ENCODE data around the gene KHDC4.

Gene KHDC4

GRCh38 chr1:155910621-155911121, 23.5 kb downstream of the KHDC4 start:
- H3K27me3 ChIP-seq (ENCODE audit: insufficient read depth, low read depth, severe bottlenecking), result no peaks in the 10 kb centered on the region
- no peaks in the 10 kb centered on the region for H3K9me3 ChIP-seq (ENCODE audit: severe bottlenecking)
- peak overlapping the region; percentile 83 for H3K4me3 ChIP-seq (ENCODE audit: low read depth, low read length)
- H3K27ac ChIP-seq, result peak overlapping the region; percentile 75
- TF ChIP-seq, protein P1, sequence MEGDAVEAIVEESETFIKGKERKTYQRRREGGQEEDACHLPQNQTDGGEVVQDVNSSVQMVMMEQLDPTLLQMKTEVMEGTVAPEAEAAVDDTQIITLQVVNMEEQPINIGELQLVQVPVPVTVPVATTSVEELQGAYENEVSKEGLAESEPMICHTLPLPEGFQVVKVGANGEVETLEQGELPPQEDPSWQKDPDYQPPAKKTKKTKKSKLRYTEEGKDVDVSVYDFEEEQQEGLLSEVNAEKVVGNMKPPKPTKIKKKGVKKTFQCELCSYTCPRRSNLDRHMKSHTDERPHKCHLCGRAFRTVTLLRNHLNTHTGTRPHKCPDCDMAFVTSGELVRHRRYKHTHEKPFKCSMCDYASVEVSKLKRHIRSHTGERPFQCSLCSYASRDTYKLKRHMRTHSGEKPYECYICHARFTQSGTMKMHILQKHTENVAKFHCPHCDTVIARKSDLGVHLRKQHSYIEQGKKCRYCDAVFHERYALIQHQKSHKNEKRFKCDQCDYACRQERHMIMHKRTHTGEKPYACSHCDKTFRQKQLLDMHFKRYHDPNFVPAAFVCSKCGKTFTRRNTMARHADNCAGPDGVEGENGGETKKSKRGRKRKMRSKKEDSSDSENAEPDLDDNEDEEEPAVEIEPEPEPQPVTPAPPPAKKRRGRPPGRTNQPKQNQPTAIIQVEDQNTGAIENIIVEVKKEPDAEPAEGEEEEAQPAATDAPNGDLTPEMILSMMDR (IDR thresholded peaks at IDR 0.05; ENCODE audit: low read depth, low read length), result peak; percentile 45; the same call in 1 of the 2 replicates
- peaks cover 91% of the 10 kb centered on the region for H3K36me3 ChIP-seq
- DNase-seq, result peak; percentile 72

- peaks cover 91% of the 10 kb centered on the region for H3K36me3 ChIP-seq
- no peaks in the 10 kb centered on the region for H3K9me3 ChIP-seq (ENCODE audit: severe bottlenecking)
- no peak overlapping the region for H3K4me3 ChIP-seq (ENCODE audit: low read depth, low read length)
- H3K27me3 ChIP-seq (ENCODE audit: insufficient read depth, low read depth, severe bottlenecking), result no peaks in the 10 kb centered on the region
- DNase-seq, result no peak
- TF ChIP-seq, protein P1 (IDR thresholded peaks at IDR 0.05; ENCODE audit: low read depth, low read length), result no peak
- no peak overlapping the region; the same call in 1 of the 2 replicates for H3K27ac ChIP-seq
Observed at GRCh38 chr1:155909894-155910293, 24.3 kb downstream of the KHDC4 start.

DNA sequence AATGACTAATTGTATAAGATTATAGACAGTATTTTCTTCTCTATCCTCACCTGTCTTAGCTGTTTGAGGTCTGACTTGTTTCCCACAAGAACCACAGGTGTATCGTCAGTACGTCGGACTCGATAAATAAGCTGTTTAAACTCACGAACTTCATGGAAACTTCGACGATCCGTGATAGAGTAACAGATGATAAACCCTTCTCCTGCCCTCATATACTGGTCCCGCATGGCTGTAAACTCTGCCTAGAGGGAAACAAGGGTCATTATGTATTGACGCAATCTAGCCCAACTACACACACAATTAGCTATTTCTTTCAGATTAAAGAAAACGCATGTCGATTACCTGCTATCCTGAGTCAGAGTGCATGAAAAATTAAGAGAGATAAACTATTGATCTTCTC, 30.0 kb downstream of the KHDC4 start:
- H3K36me3 ChIP-seq, result peaks cover 99% of the 10 kb centered on the region
- H3K4me3 ChIP-seq (ENCODE audit: low read depth, low read length), result no peak overlapping the region
- H3K27me3 ChIP-seq (ENCODE audit: insufficient read depth, low read depth, severe bottlenecking), result no peaks in the 10 kb centered on the region
- no peak overlapping the region for H3K27ac ChIP-seq
- TF ChIP-seq, protein P1 (IDR thresholded peaks at IDR 0.05; ENCODE audit: low read depth, low read length), result no peak
- no peak for DNase-seq
- no peaks in the 10 kb centered on the region for H3K9me3 ChIP-seq (ENCODE audit: severe bottlenecking)

DNA sequence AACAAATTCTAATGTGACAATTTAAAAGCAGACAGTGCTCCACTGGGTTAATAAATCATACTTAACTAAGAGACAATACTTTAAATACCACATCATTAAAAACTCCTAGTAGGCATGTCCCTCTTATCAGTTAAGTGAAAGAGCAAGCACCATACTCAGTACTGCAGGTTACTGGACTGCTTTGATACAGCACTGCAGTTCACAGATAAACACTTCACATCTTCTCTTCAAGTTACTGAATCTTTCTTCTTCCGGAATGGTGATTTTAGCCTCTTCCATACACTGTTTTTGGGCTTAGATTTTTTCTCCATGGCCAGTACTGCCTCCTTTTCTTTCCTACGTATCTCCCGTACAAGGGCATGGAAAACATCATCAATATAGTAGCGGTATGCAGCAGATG, 34.1 kb downstream of the KHDC4 start:
- DNase-seq, result no peak
- Histone ChIP-seq H3K36me3 (peaks cover 82% of the 10 kb centered on the region), H3K27ac (no peak overlapping the region), H3K4me3 (ENCODE audit: low read depth, low read length) (no peak overlapping the region), H3K27me3 (ENCODE audit: insufficient read depth, low read depth, severe bottlenecking) (no peaks in the 10 kb centered on the region), H3K9me3 (ENCODE audit: severe bottlenecking) (no peaks in the 10 kb centered on the region)
- TF ChIP-seq, protein P1 (IDR thresholded peaks at IDR 0.05; ENCODE audit: low read depth, low read length), result no peak

DNA sequence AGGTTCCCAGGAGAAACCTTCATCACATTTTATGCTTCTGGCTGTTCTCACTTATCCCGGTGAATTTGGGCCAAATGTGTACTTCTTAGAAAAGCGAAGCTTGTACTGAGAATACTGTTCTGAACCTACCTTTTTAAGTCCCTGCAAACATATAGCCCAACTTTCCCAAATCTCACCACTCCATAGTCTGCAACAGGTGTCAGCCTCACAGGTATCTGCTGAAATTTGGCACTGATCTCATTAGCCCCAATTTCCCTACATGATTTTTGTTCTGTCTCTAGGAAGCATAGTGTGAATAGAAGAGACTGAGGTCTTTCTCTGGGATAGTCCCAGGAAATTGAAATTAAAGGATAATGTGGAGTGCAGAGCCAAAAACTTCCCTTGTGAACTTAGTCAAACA, 34.5 kb downstream of the KHDC4 start:
- no peaks in the 10 kb centered on the region for H3K9me3 ChIP-seq (ENCODE audit: severe bottlenecking)
- H3K27me3 ChIP-seq (ENCODE audit: insufficient read depth, low read depth, severe bottlenecking), result no peaks in the 10 kb centered on the region
- H3K4me3 ChIP-seq (ENCODE audit: low read depth, low read length), result no peak overlapping the region
- H3K27ac ChIP-seq, result no peak overlapping the region
- H3K36me3 ChIP-seq, result peaks cover 77% of the 10 kb centered on the region
- TF ChIP-seq, protein P1 (IDR thresholded peaks at IDR 0.05; ENCODE audit: low read depth, low read length), result no peak
- DNase-seq, result no peak

- Histone ChIP-seq H3K27me3 (ENCODE audit: insufficient read depth, low read depth, severe bottlenecking) (no peaks in the 10 kb centered on the region), H3K4me3 (ENCODE audit: low read depth, low read length) (no peak overlapping the region), H3K36me3 (peaks cover 69% of the 10 kb centered on the region), H3K9me3 (ENCODE audit: severe bottlenecking) (no peaks in the 10 kb centered on the region), H3K27ac (no peak overlapping the region)
- DNase-seq, result no peak
- TF ChIP-seq, protein P1 (IDR thresholded peaks at IDR 0.05; ENCODE audit: low read depth, low read length), result no peak
Observed at GRCh38 chr1:155898888-155899287, 35.3 kb downstream of the KHDC4 start.

Data from WERI-Rb-1 (cell line).